Measurements from ENCODE around the gene SCO2.

The SCO2 gene

DNA sequence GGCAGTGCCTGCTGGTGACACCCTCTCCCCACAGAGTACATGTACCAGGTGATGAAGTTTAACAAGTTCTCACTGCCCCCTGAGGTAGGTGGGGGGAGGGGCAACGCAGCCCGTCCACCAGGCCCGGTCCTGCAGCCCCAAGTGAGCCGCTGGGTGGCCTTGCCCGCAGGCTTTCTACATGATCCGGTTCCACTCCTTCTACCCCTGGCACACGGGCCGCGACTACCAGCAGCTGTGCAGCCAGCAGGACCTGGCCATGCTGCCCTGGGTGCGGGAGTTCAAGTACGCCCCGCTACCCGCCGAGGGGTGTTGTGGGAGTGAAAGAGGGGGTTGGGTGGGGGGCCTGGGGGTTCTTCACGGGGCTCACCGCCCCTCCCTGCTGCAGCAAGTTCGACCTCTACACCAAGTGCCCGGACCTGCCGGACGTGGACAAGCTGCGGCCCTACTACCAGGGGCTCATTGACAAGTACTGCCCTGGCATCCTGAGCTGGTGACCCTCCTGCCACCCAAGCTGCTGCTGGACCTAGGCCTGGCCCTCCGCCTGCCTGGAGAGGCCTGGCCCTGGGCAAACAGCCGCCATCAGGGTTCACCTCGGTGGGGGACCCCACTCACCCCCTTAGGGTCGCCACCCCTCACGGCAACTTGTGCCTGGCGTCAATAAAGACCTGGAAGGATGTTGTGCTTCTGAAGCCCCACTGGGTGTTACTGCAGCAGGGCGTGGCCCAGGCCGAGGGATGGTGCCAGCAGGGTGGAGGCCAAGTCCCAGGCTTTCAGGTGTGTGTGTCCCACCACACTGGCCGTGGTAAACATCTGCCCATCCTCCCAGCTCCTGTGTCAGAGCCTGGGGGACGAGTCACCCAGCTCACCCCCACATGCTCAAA, 35.8 kb downstream of the SCO2 start:
- DNase-seq, result no peak

DNA sequence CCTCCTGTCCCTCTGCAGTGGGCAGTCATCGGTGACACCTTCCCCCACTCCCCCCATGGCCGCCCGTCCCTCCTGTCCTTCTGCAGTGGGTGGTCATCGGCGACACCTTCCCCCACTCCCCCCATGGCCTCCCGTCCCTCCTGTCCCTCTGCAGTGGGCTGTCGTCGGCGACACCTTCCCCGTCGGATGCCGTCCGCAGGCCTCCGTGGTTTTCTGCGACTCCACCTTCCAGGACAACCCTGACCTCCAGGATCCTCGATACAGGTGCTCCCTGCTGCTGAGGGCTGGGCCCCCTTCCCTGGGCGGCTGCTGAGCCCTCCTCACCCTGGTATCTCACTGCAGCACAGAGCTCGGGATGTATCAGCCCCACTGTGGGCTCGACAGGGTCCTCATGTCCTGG, 36.5 kb downstream of the SCO2 start:
- DNase-seq, result no peak

DNA sequence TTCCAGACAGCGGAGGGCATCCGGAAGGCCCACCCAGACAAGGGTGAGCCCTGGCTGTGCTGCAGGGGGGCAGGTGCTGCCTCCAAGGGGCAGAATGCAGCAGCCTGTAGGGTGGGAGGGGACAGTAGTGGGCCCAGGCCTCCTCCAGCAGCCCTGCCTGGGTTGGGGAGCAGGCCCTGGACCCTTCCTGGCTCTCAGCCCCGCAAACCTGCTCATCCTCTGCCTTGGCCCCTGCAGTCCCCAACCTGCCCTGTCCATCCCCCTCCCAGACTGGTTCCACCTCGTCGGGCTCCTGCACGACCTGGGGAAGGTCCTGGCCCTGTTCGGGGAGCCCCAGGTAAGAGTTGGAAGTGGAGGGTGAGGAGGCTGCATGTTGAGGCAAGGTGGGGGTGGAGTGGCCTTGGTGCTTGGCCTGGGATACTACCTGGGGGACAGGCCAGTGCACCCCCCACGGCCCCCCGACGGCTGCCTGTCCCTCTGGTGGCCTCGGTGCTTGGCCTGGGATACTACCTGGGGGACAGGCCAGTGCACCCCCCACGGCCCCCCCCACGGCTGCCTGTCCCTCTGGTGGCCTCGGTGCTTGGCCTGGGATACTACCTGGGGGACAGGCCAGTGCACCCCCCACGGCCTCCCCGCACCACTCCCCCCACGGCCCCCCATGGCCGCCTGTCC, 37.3 kb downstream of the SCO2 start:
- DNase-seq, result no peak

DNA sequence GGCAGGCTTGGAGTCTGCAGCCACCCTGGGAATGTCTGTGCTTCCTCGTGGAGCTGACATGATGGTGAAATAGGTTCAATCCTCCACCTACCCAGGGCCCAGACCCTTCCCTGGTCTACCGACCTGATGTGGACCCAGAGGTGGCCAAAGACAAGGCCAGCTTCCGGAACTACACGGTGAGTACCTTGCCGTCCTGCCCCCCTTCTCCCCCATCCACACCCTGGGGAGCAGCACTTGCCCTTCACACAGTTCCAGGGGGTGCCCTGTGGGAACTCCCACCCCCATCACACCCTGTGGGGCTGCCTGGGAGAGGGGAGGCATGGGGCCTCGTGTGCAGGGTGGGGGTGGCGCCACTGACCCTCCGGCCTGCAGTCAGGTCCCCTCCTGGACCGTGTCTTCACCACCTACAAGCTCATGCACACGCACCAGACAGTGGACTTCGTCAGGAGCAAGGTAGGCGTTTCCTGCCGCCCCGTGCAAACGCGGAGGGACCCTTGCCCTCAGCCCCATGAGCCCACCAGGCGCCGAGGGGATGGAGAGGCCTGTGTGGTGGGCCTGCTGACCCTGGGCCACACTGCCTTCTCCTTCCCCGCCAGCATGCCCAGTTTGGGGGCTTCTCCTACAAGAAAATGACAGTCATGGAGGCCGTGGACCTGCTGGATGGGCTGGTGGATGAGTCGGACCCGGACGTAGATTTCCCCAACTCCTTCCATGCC, 38.0 kb downstream of the SCO2 start:
- no peak for DNase-seq

DNA sequence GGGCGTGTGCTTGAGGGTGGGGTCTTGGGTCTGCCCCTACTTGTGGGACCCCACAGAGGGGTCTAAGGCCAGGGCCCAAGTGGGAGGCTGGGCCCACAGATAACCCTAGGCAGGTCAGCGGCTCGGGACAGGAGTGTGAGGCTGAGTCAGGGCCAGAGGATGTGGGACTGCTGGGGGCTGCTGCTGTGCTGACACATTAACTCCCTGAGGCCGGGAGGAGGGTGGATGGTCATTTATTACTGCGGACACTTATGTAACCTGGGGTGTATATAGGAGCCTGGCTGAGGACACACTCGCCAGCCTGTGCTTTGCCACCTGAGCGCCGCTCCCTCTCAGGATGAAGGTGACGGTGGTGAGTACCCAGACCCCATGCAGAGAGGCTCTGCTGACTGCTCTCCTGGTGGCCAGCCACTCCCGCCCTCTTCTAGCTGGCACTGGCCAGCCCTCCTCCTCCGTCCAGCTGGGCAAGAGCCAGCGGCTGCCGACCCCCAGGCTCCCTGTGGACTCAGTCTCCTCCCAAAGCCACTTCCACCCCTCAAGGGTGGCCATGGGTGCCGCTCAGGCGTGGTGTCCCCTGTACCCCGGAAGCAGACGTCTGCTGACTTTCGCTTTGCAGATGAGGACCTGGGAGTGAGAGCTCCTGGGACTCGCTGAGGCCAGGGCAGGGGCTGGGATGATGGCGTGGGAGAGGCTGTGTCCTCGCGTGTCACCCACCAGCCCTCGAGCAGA, 38.7 kb downstream of the SCO2 start, which contains the start of gene MIOX:
MIOX (plus strand) TSS at position 299 of the 729 bp plus-strand sequence; CDS start at position 338, 39 bp downstream.
- peak; percentile 20 for DNase-seq

DNA sequence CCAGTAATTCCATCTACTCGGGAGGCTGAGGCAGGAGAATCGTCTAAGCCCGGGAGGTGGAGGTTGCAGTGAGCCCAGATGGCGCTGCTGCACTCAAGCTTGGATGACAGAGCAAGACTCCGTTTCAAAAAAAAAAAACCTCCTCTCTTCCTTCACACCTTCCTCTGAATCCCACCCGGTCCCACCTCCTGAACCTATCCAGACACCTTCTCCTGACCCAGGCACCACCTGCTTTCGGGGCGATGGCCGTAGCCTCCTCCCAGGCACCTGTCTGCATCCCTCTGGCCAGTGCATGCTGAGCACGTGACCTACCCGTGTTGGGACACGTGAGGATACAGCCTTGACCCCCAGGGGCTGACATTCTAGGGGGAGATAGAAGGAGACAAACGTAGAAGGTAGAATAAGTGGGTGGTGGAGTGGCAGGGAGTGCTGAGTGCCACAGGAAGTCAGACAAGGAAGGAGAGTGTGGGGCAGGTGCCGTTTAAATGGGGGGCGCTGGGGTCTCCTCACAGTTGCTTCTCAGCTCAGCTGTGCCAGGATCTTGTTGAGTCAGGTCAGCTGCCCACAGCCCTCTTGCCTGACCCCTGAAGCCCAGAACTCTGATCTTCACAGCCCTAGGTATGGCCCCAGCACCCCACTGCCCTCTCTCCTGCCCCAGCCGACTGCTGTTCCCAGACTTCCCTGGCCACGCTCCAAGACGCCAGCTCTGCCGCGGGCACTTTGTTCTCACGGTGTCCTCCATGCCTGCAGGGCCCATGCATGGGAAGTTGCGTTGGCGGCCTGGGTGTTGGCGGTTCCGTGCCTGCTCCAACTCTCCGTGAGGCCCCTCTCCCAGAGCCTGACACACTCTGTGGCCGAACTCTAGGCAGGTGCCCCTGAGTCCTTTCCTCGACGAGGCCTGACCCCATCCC, 39.9 kb downstream of the SCO2 start:
- DNase-seq, result peak; percentile 61

DNA sequence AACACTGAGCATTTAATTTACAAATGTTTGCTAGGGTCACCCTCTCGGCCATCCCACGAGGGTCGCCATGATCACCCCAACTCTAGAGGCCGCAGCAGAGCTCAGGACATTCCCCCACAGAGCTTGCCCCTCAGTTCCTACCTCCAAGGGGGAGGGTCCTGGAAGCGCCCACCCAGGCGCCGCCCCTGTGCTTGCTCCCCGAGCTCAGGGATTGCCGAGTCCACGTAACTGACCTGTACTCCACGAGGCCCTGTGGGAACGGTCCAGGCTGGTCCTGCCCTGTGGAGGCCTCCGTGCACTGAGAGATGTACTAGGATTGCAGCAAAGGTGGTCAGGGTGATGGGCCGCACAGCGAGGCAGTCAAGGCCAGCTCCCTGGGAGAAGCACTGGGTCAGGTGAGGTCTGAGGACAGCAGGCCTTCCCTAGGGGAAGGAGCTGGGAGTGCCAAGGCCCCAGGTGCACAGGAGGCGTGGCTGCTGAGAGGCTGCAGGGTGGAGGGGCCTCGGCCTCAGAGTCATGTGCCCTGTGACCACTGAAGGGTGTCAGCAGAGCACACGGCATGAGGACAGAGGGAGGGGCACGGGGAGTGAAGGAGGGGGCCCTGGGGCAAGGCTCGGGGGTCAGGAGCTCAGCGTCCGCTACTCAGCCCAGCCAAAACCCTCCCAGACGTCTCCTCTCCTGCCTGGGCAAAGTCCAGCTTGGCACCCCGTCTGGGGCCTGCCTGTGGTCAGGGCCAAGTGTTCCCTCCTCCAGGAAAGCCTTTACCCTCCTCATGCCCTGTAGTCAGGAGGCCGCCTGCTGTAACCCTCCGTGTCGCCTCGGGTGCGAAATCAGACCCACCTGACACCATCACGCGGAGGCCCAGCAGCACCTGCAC, 41.2 kb downstream of the SCO2 start:
- no peak for DNase-seq

DNA sequence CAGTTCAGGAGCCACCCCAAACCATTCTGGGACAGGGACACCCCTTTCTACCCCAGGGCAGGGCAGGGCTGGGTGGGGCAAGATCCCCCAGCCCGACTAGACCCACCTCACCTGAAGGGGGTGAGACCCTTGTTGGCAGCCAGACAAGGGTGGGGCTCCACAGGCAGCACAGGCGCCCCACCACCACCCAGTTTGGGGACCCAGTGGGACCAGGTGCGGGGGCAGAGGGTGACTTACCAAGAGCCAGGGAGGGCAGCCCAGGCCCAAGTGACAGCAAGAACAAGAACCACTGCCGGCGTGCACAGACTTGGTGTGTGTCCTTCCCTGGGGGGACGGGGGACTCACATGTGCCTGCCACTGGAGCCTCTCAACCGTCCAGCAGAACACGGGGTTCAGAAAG, 41.8 kb downstream of the SCO2 start:
- no peak for DNase-seq

DNA sequence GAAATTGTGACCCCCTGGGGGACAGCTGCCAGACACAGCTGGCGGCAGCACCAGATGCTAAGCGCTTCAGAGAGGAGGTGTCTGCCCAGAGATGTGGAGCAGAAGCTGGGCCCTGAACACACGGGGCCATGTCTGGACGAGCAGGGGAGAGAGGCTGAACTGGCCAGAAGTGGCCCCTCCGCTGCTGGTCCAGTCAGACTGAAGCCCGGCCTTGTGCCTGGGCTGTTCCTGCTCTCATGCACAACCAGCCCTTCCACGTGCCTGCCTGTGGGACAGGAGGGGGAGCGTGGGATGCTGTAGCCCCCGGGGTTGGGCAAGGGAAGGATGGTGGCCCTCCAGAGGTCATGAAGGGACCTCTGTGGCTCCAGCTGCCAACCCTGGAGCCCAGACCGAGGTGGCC, 42.3 kb downstream of the SCO2 start:
- peak; percentile 56 for DNase-seq

DNA sequence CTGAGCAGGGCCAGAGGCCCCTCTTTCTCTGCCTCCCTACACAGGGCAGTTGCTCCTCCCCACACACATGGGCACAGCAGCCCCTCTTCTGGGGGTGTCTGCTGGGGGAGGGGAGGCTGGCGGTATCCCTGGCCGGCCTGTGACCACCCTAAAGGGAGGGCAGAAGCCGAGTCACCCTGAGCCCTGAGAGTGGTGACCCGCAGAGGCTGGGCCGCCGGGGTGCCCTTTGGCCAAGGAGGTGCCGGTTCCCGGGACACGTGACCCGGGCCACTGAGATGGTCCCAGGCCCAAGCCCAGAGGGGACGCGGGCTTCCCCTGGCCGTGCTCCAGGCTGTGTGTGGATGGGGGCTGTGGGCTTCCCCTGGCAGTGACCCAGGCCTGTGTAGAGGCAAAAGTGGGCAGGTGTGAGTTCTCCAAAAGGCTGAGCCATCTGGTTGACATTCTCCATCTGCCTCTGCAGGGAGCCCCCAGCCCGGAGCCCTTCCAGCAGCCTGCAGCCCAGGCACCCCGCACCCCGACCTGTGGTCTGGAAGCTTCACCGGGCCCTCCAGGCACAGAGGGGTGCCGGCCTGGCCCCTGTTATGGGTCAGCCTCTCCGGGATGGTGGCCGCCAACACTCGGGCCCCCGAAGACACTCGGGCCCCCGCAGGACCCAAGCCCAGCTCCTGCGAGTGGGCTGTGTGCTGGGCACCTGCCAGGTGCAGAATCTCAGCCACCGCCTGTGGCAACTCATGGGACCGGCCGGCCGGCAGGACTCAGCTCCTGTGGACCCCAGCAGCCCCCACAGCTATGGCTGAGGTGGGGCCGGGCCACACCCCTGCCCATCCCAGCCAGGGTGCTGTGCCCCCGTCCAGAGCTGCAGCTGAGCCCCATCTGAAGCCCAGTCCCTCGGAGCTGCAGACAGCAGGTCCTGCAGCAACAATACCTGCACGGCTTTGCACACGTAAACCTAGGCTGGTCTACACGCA, 43.0 kb downstream of the SCO2 start:
- DNase-seq, result peak; percentile 64

DNA sequence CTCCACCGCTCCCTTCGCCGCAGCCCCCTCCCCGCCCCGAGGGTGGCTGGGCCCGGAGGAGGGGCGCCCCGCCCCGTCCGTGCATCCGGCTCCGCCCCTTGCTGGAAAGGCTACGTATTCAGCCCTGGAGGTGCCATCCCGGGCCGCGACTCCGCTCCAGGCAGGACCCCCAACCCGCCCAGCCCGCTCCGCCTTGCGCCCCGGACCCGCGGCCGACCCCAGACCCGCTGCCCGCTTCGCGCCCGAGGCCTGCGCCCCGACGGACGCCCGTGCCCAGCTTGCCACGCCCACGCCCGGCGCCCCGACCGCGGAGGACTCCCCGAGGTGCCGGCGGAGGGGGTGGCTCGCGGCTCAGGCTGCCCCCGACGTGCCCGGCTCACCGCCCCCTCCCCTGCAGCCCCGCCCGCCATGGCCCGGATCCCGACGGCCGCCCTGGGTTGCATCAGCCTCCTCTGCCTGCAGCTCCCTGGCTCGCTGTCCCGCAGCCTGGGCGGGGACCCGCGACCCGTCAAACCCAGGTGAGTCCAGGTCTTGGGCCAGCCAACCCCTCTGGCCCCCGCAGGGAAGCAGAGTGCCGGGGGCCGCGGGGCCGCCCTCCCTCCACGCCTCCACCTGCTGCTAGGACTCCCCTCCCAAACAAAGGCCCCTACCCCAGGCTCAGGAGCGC, 43.8 kb downstream of the SCO2 start, which contains the start of gene ADM2:
ADM2 (plus strand) TSS at position 104 of the 667 bp plus-strand sequence; CDS start at position 409, 305 bp downstream.
- DNase-seq, result peak; percentile 67

DNA sequence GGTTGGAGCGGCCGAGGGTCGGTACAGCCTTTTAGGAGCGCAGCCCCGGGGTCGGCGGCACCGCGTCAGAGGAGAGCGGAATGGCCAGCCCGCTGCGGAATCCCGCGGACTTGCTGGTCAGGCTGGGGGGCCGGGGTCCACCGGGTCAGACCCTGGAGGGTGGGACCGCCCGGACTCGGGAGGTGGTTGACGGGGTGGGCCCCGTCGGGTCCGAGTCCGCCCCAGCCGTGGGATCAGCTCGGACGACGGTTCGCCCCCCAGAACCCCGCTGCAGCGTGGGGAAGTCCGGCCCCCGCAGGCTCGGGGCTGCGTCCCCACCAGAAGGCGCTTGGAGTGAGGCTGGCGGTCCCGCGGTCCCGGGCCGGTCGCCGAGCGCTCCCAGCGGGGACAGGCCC, 44.4 kb downstream of the SCO2 start:
- DNase-seq, result no peak

DNA sequence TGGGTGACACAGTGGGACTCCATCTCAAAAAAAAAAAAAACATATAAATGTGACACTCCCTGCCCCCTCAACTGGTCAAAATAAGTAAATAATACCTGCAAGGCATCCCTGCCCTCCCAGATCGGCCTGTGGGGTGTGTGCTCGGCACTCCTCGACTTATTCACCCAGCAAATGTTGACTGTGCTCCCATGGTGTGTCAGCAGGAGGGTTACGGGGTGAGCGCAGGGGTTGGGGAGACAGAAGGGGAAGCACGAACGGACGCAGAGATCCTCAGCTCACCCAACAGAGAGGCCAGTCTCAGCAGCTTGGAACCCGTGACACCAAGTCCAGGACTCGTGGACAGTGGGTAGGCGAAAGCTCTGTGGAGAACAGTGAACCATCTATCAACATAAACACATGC, 45.7 kb downstream of the SCO2 start:
- DNase-seq, result peak; percentile 55

DNA sequence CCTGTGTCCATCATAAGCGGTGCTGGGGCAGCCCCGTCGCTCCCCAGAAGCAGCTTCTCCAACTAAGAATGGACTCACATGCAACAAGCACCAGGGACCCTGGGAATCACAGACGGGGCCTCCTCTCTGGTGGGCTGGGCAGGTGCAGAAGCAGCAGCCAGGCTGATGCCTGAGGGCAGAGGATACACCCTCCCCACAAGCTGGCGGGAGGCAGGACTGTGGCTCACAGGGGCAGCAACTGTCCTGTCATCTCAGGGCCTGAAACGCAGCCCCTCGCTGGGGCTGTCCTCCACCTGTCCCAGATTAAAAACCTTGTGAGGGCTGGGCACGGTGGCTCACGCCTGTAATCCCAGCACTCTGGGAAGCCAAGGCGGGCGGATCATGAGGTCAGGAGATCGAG, 47.5 kb downstream of the SCO2 start:
- DNase-seq, result peak; percentile 35

DNA sequence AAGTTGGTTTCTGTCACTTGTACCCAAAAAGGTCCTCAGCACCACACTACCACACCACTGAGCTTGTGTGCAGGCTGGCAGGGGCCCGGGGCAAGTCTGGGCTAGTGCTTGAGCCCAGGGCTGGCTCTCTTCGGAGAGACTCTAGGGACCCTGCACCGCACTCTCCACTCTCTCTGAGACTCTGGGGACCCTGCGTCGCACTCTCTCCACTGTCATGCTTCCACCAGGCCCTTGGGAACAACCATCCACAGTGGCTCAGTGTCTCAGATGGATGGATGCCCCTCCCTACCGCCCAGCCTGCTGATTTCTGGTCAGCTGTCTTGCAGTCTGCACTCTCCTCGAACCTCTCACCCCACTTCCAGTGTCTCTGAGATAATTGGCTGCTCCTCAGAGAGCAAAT, 48.5 kb downstream of the SCO2 start:
- DNase-seq, result peak; percentile 42

DNA sequence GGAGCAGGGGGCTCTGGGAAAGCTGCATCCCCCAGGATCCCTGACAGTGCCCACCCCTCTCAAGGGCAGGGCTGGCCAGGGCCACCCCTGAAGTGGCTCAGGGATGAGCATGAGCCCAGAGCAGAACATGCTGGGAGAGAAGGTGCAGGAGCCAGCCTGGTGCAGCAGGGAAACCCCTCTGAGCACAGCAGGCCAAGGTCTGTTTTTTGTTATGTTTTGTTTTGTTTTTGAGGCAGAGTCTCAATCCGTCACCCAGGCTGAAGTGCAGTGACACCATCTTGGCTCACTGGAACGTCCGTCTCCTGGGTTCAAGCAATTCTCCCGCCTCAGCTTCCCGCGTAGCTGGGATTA, 49.8 kb downstream of the SCO2 start:
- no peak for DNase-seq

DNA sequence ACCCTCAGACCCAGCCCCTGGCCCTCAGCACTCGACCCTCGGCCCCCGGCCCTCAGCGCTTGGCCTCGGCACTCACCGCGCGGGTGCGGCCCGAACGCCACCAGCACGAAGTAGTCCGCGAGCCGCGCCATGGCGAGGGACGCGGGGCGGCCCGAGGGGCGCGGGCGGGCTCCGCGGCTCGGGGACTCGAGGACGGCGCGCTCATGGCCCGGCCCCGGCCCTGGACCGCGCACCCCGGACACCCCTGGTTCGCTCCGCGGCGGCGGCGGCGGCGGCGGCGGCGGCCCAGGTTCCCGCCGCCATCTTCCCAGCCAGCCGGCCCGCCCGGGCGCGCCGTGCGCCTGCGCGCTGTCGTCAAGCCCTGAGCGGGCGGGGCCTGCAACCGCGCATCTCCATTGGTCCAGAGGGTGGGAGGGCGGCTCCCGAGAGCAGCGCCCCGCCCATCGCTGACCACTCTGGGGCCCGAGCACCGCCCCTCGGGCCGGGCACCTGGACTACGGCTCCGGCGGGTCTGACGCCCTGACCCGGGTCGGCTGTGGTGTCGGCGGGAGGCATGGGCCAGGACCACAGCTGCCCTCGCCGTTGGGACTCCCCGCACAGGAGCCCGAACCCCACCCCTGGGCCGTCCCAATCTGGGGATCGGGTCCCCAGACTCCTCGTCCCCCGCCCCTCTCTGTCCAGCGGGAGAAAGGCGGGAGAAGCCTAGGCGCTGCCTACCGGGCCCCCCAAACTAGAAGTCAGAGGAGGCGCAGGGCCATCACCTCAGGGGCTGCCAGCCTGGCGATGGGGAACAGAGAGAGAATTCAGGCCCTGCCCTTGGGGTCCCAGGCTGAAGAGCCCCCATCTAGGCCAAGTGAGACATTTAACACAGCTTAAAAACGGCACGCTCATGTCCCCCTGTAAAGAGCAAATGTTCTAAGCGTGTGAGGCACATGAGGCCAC, 50.4 kb downstream of the SCO2 start, which contains the start of gene SBF1:
SBF1 (minus strand) TSS at position 326 of the 942 bp plus-strand sequence; CDS start at position 131, 195 bp downstream.
- DNase-seq, result peak; percentile 96

All from NCI-H69 (cell line).